RWPE2 (cell line): ENCODE data around the gene GUK1.

Source experiments
- ATAC-seq: fragments of 200-7000 bp; cut with Tn5 transposase; 3 replicates; pipeline ENCODE4 v1.9.1; 2021; ENCODE audit warnings: low read depth
- DNase-seq: peaks from one replicate; pipeline ENCODE4 v3.0.0-alpha.2; 2020; ENCODE audit warnings: low spot score
- H3K27ac ChIP-seq: fragments of 450-650 bp; 2 replicates; pipeline ENCODE4 v1.5.1; 2017; ENCODE audit warnings: mild to moderate bottlenecking; ENCODE audit not compliant: poor library complexity, severe bottlenecking
- H3K27me3 ChIP-seq: fragments of 250-450 bp; sonication (Bioruptor Pico); 2 replicates; pipeline ENCODE4 v1.5.1; 2021; ENCODE audit warnings: mild to moderate bottlenecking, moderate library complexity; ENCODE audit not compliant: insufficient read depth, poor library complexity, severe bottlenecking
- H3K36me3 ChIP-seq: fragments of 250-450 bp; sonication (Bioruptor Pico); 2 replicates; pipeline ENCODE4 v1.5.1; 2020; ENCODE audit warnings: low read depth, mild to moderate bottlenecking, moderate library complexity
- H3K4me1 ChIP-seq: fragments of 250-450 bp; sonication (Bioruptor Pico); 2 replicates; pipeline ENCODE4 v1.5.1; 2021; ENCODE audit warnings: mild to moderate bottlenecking, moderate library complexity; ENCODE audit not compliant: insufficient read depth, poor library complexity, severe bottlenecking
- H3K4me3 ChIP-seq: fragments of 250-450 bp; sonication (Bioruptor Pico); 2 replicates; pipeline ENCODE4 v1.5.1; 2021; ENCODE audit warnings: mild to moderate bottlenecking, moderate library complexity; ENCODE audit not compliant: severe bottlenecking
- H3K9me3 ChIP-seq: fragments of 250-450 bp; sonication (Bioruptor Pico); 2 replicates; pipeline ENCODE4 v1.5.1; 2021; ENCODE audit warnings: mild to moderate bottlenecking, moderate library complexity; ENCODE audit not compliant: severe bottlenecking
- CTCF ChIP-seq: fragments of 450-650 bp; IDR thresholded peaks from one replicate; pipeline ENCODE4 v1.5.1; 2017; ENCODE audit warnings: mild to moderate bottlenecking, moderate library complexity; ENCODE audit not compliant: poor library complexity, severe bottlenecking

Gene GUK1

GRCh38 chr1:228147768-228148167, 7.7 kb downstream of the GUK1 start:
- no peak for TF ChIP-seq CTCF
- DNase-seq, result no peak
- Histone ChIP-seq H3K9me3 (no peaks in the 10 kb centered on the region), H3K27ac (peak overlapping the region; percentile 83), H3K27me3 (no peaks in the 10 kb centered on the region), H3K4me3 (no peak overlapping the region), H3K4me1 (peaks cover 12% of the 10 kb centered on the region), H3K36me3 (peaks cover 7% of the 10 kb centered on the region; the same call in 1 of the 2 replicates)
- ATAC-seq, result no peak

GRCh38 chr1:228148196-228148861, 8.2 kb downstream of the GUK1 start:
- Histone ChIP-seq H3K4me3 (no peak overlapping the region), H3K27ac (peak overlapping the region; percentile 83), H3K9me3 (no peaks in the 10 kb centered on the region), H3K27me3 (no peaks in the 10 kb centered on the region), H3K4me1 (peaks cover 12% of the 10 kb centered on the region), H3K36me3 (peaks cover 7% of the 10 kb centered on the region; the same call in 1 of the 2 replicates)
- ATAC-seq, result no peak
- DNase-seq, result no peak
- TF ChIP-seq CTCF, result no peak

GRCh38 chr1:228148935-228149405, 8.9 kb downstream of the GUK1 start:
- Histone ChIP-seq H3K4me1 (peaks cover 12% of the 10 kb centered on the region), H3K36me3 (peaks cover 7% of the 10 kb centered on the region; the same call in 1 of the 2 replicates), H3K9me3 (no peaks in the 10 kb centered on the region), H3K27me3 (no peaks in the 10 kb centered on the region), H3K27ac (peak overlapping the region; percentile 83), H3K4me3 (no peak overlapping the region)
- no peak for TF ChIP-seq CTCF
- ATAC-seq, result peak; percentile 31
- DNase-seq, result peak; percentile 47

- Histone ChIP-seq H3K4me1 (peaks cover 12% of the 10 kb centered on the region), H3K4me3 (peak within 1 kb of the TSS; percentile 32), H3K27me3 (no peaks in the 10 kb centered on the region), H3K9me3 (no peaks in the 10 kb centered on the region), H3K27ac (peak within 1 kb of the TSS; percentile 83), H3K36me3 (peaks cover 7% of the 10 kb centered on the region; the same call in 1 of the 2 replicates)
- DNase-seq, result peak; percentile 45
- peak; percentile 69 for ATAC-seq
- TF ChIP-seq CTCF, result no peak
These were observed 9.5 kb downstream of the GUK1 start, which contains the start of gene GJC2 for GRCh38 chr1:228149406-228150119. Gene GJC2 (plus strand): TSS chr1:228149930. CDS start chr1:228157759, 7,829 bp downstream.

GRCh38 chr1:228150120-228150460, 10.0 kb downstream of the GUK1 start:
- DNase-seq (no peak), ATAC-seq (no peak)
- peak overlapping the region; percentile 83 for H3K27ac ChIP-seq
- peaks cover 7% of the 10 kb centered on the region; the same call in 1 of the 2 replicates for H3K36me3 ChIP-seq
- no peaks in the 10 kb centered on the region for H3K27me3 ChIP-seq
- H3K9me3 ChIP-seq, result no peaks in the 10 kb centered on the region
- peaks cover 12% of the 10 kb centered on the region for H3K4me1 ChIP-seq
- H3K4me3 ChIP-seq, result peak overlapping the region; percentile 32
- no peak for TF ChIP-seq CTCF
